HG03442 (cell line): Measurements from ENCODE around the gene MACROD2.

Experiments
- ATAC-seq: cut with Tn5 transposase; IDR thresholded peaks from one replicate; pipeline ENCODE4 v1.9.1; 2021; ENCODE audit warnings: mild to moderate bottlenecking, moderate library complexity; ENCODE audit not compliant: unreplicated experiment

Gene MACROD2

GRCh38 chr20:14832630-14833029 lies 837.3 kb downstream of the MACROD2 start:
- peak; percentile 71 for ATAC-seq

GRCh38 chr20:14838663-14839628 lies 843.6 kb downstream of the MACROD2 start:
- peak; percentile 95 for ATAC-seq

DNA sequence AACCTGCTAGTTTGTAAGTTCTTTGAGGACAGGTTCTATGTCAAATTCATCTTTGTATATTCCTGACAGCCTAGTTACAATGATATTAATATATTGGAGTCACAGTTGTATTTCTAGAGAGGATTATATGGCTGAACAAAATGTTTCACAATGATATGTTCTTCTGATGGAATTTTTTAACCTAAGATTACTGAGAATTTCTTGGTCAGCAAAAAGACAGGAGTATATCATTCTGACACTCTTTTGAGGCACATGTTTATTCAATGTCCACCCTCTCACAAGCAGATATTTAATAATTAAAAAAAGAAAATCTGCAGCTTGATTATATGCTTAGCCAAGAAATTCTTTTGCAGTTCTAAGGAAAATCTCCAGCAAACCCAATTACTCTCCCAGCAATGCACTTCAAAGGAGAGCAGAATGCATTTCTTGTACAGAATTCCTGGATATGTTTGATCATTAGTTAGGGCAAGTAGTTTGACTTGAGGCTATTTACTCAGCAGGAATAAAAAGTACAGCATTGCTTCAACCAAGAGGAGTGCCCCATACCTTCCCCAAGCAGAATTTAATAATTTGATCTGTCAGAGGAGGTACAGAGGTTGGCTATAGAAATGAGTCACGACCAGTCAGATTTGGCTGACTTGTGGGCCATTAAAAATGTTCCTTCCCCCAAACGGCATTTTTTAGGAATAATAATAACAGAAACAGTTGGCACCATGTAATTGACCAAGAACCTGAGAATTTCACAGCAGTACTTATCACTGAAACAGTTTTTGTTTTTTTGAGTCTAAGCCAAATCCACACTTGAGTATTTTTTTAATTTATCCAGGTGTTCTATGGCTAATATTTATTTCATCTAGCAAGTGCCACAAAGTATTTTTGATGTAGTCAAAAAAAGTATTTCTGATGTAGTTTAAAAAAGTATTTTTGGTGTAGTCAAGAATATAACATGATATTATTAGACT lies 850.2 kb downstream of the MACROD2 start:
- no peak for ATAC-seq

- no peak for ATAC-seq
Observed at GRCh38 chr20:14848806-14849205, 853.5 kb downstream of the MACROD2 start.

- no peak for ATAC-seq
Observed at GRCh38 chr20:14853079-14853478, 857.8 kb downstream of the MACROD2 start.

- no peak for ATAC-seq
Observed at GRCh38 chr20:14855171-14855570, 859.9 kb downstream of the MACROD2 start.

DNA sequence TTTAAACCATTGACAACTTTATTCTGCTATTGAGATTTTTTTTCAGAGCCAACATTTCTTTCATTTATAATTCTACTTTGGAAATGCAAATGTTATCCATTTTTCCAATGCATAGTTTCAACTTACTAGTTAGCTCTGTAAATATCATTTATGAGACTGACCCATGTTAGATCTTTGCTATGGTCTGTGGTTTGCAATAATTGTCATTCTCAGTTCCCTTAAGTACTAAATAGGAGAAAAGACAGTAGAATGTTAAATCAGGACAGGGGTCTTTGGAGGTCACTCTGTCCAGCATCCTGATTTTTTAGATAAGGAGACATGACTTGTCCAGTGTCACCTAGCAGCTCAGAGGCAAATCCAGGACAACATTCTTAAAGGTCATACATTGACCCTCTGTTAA lies 864.3 kb downstream of the MACROD2 start:
- ATAC-seq: no peak

- no peak for ATAC-seq
Observed at GRCh38 chr20:14860410-14860814, 865.1 kb downstream of the MACROD2 start.

DNA sequence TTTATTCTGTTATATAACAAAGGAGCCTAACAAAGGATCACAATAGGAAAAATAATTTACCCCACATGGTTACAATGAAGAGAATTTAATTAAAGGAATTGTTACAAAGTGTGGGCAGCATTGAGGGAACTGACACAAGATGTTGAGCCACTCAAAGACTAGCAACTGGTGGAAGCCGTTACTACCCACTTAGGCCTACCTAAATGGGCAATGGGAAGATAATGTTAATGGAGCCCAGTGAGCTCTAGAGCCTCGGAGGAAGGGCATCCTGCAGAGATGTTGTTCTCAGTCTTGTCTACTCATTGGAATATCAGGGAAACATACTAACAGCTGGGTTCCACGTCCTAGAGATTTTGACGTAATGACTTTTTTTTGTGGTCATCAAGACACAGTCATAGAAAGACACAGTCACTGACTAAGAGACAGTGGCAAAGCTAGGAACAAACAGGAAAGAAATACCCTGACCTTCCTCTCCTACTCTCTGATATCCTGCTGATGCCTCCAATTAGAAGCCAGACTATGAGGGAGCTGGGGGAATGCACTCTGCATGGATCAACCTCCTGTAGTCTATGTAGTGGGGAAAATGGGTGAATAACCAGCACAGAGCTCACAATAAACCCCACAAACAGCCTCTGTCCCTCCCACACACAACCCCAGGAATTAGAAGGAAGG lies 865.8 kb downstream of the MACROD2 start:
- no peak for ATAC-seq

DNA sequence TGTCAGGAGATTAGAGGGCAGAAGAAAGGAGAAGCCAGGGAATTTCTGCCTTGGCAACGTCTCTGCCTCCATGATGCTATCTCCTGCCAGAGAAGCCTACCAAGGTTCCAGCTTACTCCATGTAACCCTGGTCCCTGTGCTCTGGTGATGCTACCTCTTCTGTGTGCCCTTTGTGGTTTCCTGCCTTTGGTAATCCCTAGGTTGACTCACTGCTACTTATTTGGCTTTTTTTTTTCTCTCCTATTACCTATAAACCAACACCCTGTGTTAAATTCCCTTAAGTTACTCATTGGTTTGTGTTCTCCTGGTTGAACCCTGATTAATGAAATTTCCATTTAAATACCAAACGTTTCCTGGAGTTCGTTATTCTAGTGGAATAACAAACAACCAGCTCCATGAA lies 869.9 kb downstream of the MACROD2 start:
- ATAC-seq: no peak

DNA sequence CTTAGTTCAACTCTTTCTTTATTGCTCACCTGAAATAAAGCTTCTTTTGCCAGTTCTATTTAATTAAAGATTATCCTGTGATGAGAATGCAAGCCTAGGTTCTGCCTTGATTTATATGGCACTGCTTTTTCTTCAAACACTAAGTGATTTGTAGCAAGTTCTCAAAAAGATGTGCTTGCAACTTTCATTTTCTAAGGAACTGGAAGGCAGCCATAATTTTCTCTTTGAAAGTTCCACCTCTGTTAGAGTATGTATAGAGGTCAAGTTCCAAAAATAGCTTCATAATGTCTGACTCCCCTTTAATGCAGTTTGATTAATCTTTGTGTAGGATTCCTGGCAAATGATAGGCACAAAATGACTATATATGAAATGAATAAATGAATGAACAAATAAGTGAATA lies 870.4 kb downstream of the MACROD2 start:
- ATAC-seq: no peak

- no peak for ATAC-seq
Observed at GRCh38 chr20:14866841-14867514, 871.7 kb downstream of the MACROD2 start.

DNA sequence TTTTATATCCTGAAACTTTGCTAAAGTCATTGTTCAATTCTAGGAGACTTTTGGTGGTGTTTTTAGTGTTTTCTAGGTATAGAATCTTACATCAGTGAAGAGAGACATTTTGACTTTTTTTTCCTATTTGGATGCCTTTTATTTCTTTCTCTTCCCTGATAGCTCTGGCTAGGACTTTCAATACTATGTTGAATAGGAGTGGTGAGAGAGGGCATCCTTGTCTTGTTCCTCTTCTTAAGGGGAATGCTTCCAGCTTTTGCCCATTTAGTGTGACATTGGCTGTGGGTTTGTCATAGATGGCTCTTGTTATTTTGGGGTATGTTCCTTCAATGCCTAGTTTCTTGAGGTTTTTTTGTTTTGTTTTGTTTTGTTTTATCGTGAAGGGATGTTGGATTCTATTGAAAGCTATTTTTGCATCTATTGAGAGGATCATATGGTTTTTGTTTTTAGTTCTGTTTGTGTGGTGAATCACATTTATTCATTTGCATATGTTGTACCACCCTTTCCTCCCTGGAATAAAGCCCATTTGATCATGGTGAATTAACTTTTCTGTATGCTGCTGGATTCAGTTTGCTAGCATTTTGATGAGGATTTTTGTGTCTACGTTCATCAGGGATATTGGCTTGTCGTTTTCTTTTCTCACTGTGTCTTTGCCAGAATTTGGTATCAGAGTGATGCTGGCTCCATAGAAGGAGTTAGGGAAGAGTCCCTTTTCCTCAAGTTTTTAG lies 882.1 kb downstream of the MACROD2 start:
- ATAC-seq: no peak

DNA sequence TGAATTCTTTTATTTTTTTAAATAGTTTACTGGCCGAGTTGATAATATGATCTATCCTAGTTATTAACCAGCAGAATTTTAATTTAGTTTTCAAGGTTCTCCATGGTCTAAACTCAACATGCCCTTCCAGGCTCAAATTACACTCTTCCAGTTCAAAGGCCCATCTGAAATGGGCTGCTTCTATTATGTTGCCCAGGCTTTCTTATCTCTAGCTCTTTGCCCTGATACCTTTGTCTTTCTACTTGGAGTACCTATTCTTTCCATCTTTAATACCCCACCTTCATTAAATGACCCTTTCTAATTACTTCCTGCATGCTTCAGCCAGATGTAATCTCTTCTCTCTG lies 883.3 kb downstream of the MACROD2 start:
- ATAC-seq: no peak

- peak; percentile 84 for ATAC-seq
Observed at GRCh38 chr20:14879020-14879697, 883.8 kb downstream of the MACROD2 start.

GRCh38 chr20:14879839-14880238 lies 884.5 kb downstream of the MACROD2 start:
- ATAC-seq: peak; percentile 3

- no peak for ATAC-seq
Observed at GRCh38 chr20:14881518-14881917, 886.2 kb downstream of the MACROD2 start.

DNA sequence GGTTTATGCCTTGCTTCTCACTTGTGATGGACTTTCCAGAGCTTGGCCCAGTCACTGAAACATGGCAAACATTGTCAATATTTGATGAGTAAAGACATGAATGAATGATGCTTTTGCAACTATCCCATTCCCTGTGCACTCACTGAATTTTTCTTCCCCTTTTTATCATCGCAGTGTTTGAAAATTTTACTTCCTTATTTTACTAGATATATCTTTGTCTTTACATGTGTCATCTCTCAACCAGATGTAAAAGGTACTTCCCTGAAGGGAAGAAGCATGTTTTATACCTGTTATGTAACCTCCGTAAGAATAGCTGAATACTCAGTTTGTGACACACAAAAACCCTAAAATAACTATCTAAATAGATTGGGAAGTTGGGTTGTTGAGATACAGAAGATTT lies 886.8 kb downstream of the MACROD2 start:
- ATAC-seq: peak; percentile 39

- ATAC-seq: no peak
Observed at GRCh38 chr20:14882846-14883245, 887.5 kb downstream of the MACROD2 start.
